KOPT-K1 (cell line): ENCODE data around the gene PLCB4.
"Not testable (repeated sequence)": the region's sequence is repeated elsewhere in the genome, so short reads cannot be mapped to it uniquely, and the experiment has no call there.

ENCODE experiments used
- H3K27ac ChIP-seq: fragments of 200-600 bp; sonication (generic); 2 replicates; pipeline ENCODE4 v1.5.1; 2016; ENCODE audit warnings: antibody characterized with exemption, mild to moderate bottlenecking, low read depth, low read length; ENCODE audit not compliant: poor library complexity, severe bottlenecking
- H3K36me3 ChIP-seq: fragments of 200-600 bp; sonication (generic); 2 replicates; pipeline ENCODE4 v1.5.1; 2017; ENCODE audit warnings: antibody characterized with exemption, mild to moderate bottlenecking, low read length, moderate library complexity; ENCODE audit not compliant: insufficient read depth
- H3K9me3 ChIP-seq: fragments of 200-600 bp; sonication (generic); 2 replicates; pipeline ENCODE4 v1.5.1; 2017; ENCODE audit warnings: antibody characterized with exemption, low read length, mild to moderate bottlenecking; ENCODE audit not compliant: insufficient read depth, poor library complexity, severe bottlenecking

The PLCB4 gene

GRCh38 chr20:9040863-9041524 is 27.9 kb upstream of the PLCB4 start:
- Histone ChIP-seq H3K9me3 (no peaks in the 10 kb centered on the region), H3K27ac (no peak overlapping the region), H3K36me3 (no peaks in the 10 kb centered on the region)

- Histone ChIP-seq H3K27ac (no peak overlapping the region), H3K36me3 (no peaks in the 10 kb centered on the region), H3K9me3 (peaks cover 5% of the 10 kb centered on the region)
Observed at GRCh38 chr20:9043364-9043763, 25.5 kb upstream of the PLCB4 start.

DNA sequence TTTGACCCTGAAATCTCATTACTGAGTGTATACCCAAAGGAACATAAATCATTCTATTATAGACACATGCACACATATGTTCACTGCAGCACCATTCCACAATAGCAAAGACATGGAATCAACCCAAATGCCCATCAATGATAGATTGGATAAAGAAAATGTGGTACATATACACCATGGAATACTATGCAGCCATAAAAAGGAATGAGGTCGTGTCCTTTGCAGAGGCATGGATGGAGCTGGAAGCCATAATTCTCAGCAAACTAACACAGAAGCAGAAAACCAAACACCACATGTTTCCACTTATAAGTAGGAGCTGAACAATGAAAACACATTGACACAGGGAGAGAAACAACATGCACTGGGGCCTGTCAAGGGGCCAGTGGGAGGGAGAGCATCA is 21.0 kb upstream of the PLCB4 start:
- H3K9me3 ChIP-seq, H3K36me3 ChIP-seq, H3K27ac ChIP-seq: not testable (repeated sequence)

DNA sequence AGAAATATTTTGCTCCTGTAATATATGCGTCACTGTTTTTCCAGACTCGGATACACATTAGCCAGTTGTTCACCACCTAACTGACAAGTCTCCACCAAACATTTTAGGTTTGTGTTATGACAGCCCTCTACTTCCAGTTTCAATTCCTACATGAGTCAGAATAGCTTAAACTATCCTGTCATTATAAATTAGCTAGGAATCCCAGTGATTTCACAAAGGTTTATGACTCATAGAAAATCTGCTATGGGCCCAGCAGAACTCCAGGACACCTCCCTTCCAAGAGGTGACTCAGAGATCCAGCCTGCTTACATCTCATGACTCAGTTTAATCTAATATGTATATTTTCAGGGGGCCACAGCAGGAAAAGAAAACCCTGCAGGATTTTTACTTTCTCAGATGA is 17.4 kb upstream of the PLCB4 start:
- Histone ChIP-seq H3K36me3 (no peaks in the 10 kb centered on the region), H3K27ac (no peak overlapping the region), H3K9me3 (peaks cover 5% of the 10 kb centered on the region)

DNA sequence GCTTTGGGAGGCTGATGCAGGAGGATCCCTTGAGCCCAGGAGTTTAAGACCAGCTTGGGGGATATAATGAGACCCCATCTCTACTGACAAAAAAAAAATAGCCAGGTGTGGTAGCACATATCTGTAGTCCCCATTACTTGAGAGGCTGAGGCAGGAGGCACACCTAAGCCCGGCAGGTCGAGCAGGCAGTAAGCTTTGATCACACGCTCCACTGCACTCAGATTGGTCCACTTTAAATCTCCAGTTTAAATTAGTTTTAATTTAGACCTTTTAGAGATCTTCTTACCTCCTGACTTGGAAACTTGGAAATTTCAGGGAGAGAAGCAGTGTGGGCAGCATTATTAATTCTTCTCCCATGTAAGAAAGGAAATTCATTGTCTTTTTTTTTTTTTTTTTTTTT is 16.8 kb upstream of the PLCB4 start:
- Histone ChIP-seq H3K9me3 (peaks cover 5% of the 10 kb centered on the region), H3K36me3 (no peaks in the 10 kb centered on the region), H3K27ac (no peak overlapping the region)

DNA sequence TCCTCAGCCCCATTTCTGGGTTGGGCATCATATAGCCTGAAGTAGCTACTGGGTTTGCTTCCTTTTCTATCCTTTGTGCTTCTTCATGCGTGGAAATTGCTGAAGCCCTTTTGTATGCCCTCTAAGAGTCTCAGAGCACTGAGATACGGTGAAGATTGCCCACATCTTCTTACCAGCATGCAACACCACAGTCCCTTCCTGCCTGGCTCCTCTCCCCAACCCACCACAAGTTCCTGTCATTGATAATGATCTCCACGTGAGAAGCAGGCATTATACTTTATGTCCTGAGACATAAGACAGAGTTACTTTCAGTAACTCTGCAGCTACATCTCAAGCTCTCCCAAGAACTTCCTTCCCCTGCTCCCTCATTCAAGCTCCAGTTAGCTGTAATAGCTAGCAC is 15.8 kb upstream of the PLCB4 start:
- Histone ChIP-seq H3K9me3 (peaks cover 1% of the 10 kb centered on the region), H3K36me3 (no peaks in the 10 kb centered on the region), H3K27ac (no peak overlapping the region)

DNA sequence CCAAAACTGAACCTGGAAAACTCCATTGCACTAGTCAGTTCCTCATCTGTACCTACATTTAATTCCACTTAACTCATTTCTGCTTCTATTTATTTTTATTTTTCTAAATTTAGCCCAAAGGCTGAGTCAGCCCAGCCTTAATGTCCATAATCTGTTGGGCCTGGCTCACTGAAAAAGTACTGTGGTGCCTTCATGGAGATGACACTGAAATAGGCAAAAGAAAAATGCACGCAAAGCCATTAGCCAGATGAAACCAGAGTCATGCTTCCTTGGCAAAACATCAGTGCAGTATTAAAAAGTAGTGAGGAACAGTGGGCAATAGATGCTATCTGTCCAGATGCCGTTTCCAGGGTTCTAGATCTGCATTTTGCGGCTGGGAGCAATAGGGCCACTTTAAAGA is 14.7 kb upstream of the PLCB4 start:
- H3K36me3 ChIP-seq = no peaks in the 10 kb centered on the region
- no peak overlapping the region for H3K27ac ChIP-seq
- no peaks in the 10 kb centered on the region for H3K9me3 ChIP-seq

GRCh38 chr20:9059931-9060330 is 9.0 kb upstream of the PLCB4 start:
- Histone ChIP-seq H3K36me3 (no peaks in the 10 kb centered on the region), H3K27ac (no peak overlapping the region), H3K9me3 (no peaks in the 10 kb centered on the region)

- Histone ChIP-seq H3K27ac (no peak overlapping the region), H3K9me3 (no peaks in the 10 kb centered on the region), H3K36me3 (no peaks in the 10 kb centered on the region)
Observed at GRCh38 chr20:9061434-9061833, 7.5 kb upstream of the PLCB4 start.

- Histone ChIP-seq H3K36me3 (no peaks in the 10 kb centered on the region), H3K9me3 (no peaks in the 10 kb centered on the region)
Observed at GRCh38 chr20:9062066-9062465, 6.8 kb upstream of the PLCB4 start.

DNA sequence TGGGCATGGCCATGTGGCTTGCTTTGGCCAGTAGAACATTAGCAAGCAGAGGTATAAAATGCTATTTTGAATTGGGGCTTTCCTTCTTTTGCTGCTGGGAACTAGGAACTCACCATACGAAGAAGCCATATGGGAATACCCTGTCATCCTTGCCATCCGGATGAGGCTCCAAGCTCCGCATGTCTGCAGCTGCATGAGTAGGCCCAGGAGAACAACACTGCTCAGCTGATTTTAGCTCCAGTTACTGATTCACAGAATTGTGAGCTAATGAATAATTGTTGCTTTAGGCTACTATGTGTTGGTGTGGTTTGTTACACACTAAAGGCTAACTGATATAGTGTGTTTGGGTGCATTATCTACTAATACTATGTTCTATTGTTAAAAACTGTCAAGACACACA is 2.7 kb upstream of the PLCB4 start:
- no peaks in the 10 kb centered on the region for H3K36me3 ChIP-seq
- no peak overlapping the region for H3K27ac ChIP-seq
- H3K9me3 ChIP-seq = no peaks in the 10 kb centered on the region

More at GRCh38 chr20:9062066-9062465, 6.8 kb upstream of the PLCB4 start:
- H3K27ac ChIP-seq = no peak overlapping the region

DNA sequence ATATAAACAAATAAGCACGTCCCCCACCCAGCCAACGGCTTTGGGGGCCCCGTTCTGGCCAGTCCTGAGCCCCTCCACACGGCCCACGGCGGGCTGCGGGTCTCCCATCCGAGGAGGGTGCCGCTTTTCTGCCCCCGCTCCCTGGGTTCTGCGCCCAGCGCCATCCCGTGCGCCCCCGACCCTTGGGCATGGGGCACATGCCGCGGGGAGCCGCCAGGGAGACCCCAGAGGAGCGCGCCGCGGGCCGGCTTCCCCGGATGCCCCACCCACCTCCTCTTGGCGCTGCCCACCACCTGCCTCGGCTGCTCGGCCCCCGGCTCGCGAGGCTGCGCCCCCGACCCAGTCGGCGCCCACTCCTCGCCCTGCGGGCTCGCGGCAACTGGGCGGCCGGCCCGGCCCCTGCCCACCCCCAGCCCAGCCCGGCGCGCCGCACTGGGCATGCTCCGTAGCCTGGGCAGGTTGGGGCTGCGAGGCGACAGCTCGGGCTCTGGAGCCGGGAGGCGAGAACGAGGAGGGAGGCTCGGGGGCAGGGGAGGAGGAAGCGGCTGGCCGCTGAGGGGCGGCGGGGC is 570 bp upstream of the PLCB4 start:
- Histone ChIP-seq H3K9me3 (no peaks in the 10 kb centered on the region), H3K27ac (no peak overlapping the region), H3K36me3 (no peaks in the 10 kb centered on the region)

- Histone ChIP-seq H3K9me3 (no peaks in the 10 kb centered on the region), H3K27ac (no peak overlapping the region), H3K36me3 (no peaks in the 10 kb centered on the region)
Observed at GRCh38 chr20:9070304-9070703, 1.4 kb downstream of the PLCB4 start.

DNA sequence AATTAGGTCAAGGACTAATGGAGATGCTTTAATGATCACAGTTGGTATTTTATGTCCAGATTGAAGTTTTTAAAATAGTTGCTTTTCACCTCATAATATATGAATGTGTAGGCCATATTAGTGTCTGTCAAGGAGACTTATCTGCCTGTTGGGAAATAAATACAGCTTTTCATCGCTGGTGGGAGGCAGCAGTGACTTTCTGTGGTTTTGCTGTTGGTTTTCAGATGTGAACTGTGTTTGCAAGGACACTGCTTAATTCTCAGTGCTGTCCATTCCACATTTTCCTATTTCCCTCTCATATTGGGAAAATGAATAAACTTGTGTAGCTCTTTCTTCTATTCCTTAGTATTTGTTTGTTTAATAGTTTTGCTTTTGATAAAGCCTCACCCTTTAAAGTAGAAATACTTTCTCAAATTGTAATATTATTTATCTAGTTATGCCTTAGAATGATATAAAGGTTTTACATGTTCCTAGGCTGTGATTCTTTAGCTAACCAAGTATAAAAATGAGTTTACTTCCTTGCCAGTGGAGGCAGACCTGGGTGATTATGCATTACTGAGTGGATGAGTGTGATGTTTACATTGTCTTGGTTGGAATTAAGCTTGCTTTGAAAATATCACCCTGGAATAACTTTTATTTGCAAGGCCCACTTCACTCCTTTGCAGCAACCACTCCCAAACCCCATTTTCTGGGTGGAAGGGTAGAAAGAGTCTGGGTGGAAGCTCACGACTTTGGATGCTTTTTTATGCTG is 3.3 kb downstream of the PLCB4 start:
- H3K36me3 ChIP-seq = no peaks in the 10 kb centered on the region
- H3K27ac ChIP-seq = no peak overlapping the region
- no peaks in the 10 kb centered on the region for H3K9me3 ChIP-seq

DNA sequence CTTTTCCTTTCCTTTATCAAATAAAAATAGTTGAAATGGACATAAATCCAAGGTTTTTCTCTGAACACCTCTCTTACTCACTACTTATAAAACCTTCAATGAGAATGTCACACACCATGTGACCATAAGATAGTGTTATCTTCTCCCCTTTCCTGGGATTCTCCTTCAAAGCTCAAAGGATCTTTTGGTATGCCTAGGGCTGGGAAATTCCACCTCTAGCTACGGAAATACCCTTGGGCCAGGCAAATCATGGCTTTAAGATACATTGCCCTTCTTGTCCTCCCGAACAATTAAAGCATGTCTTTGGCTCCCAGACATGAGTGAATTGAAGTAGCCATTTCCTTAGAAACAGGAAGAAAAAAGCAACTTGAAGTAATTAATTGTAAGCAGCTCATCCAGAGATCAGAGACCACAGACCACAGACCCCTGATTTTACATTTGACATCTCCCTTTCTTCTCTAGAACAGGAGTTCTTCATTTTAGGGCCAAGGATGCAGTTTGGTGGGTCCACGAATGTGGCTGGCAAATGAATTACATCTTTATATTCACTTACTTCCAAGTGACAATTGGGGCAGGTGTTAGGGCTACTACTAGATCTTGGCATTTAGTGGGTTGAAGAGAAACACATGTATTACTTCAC is 4.1 kb downstream of the PLCB4 start:
- no peak overlapping the region for H3K27ac ChIP-seq
- H3K9me3 ChIP-seq = no peaks in the 10 kb centered on the region
- no peaks in the 10 kb centered on the region for H3K36me3 ChIP-seq
